HG02884 (cell line): ENCODE data around the gene KRT6A.

Experiments used
- ATAC-seq: cut with Tn5 transposase; IDR thresholded peaks from one replicate; pipeline ENCODE4 v1.9.1; 2021; ENCODE audit warnings: mild to moderate bottlenecking, moderate library complexity; ENCODE audit not compliant: unreplicated experiment

The KRT6A gene

GRCh38 chr12:52493172-52493571 lies at the start of gene KRT6A:
Gene KRT6A, minus strand, starts transcription at chr12:52493257. Its CDS starts 69 bp downstream, at chr12:52493188.
- no peak for ATAC-seq

- no peak for ATAC-seq
Measured at GRCh38 chr12:52542157-52542556, 49.1 kb upstream of the KRT6A start.

- no peak for ATAC-seq
Measured at GRCh38 chr12:52541709-52542108, 48.7 kb upstream of the KRT6A start.

GRCh38 chr12:52540531-52540930 lies 47.5 kb upstream of the KRT6A start:
- no peak for ATAC-seq

GRCh38 chr12:52539821-52540173 lies 46.7 kb upstream of the KRT6A start:
- no peak for ATAC-seq

- no peak for ATAC-seq
Measured at GRCh38 chr12:52539083-52539820, 46.2 kb upstream of the KRT6A start.

GRCh38 chr12:52537101-52537500 lies 44.0 kb upstream of the KRT6A start:
- ATAC-seq, result no peak

- ATAC-seq, result no peak
Measured at GRCh38 chr12:52535574-52535973, 42.5 kb upstream of the KRT6A start.

GRCh38 chr12:52534482-52534881 lies 41.4 kb upstream of the KRT6A start:
- ATAC-seq, result no peak

- ATAC-seq, result no peak
Measured at GRCh38 chr12:52533686-52534470, 40.8 kb upstream of the KRT6A start.

- no peak for ATAC-seq
Measured at GRCh38 chr12:52532636-52533035, 39.6 kb upstream of the KRT6A start.

GRCh38 chr12:52531566-52532300 lies 38.7 kb upstream of the KRT6A start:
- ATAC-seq, result no peak

- no peak for ATAC-seq
Measured at GRCh38 chr12:52530905-52531304, 37.8 kb upstream of the KRT6A start.

- no peak for ATAC-seq
Measured at GRCh38 chr12:52530366-52530765, 37.3 kb upstream of the KRT6A start.

- no peak for ATAC-seq
Measured at GRCh38 chr12:52529846-52530245, 36.8 kb upstream of the KRT6A start.

- ATAC-seq, result no peak
Measured at GRCh38 chr12:52529417-52529816, 36.4 kb upstream of the KRT6A start.

- no peak for ATAC-seq
Measured at GRCh38 chr12:52528641-52529143, 35.6 kb upstream of the KRT6A start.

- no peak for ATAC-seq
Measured at GRCh38 chr12:52527121-52527800, 34.2 kb upstream of the KRT6A start.

- no peak for ATAC-seq
Measured at GRCh38 chr12:52526511-52526951, 33.5 kb upstream of the KRT6A start.

- no peak for ATAC-seq
Measured at GRCh38 chr12:52525661-52526499, 32.8 kb upstream of the KRT6A start.
